Neural progenitor cell (in vitro differentiated cells): ENCODE measurements around the gene CRYGN.

Experiments used
- EZH2 ChIP-seq: fragments of 200-600 bp; sonication (generic); IDR thresholded peaks from 2 replicates; pipeline ENCODE4 v1.6.1; 2017; ENCODE audit warnings: antibody characterized with exemption, mild to moderate bottlenecking, moderate library complexity
- EZH2phosphoT487 ChIP-seq: fragments of 200-600 bp; sonication (generic); IDR thresholded peaks from 2 replicates; pipeline ENCODE4 v1.6.1; 2017; ENCODE audit warnings: antibody characterized with exemption
- TF ChIP-seq, protein P1 (sequence below): fragments of 200-600 bp; sonication (generic); IDR thresholded peaks from 2 replicates; pipeline ENCODE4 v1.5.1; 2017; ENCODE audit warnings: antibody characterized with exemption, mild to moderate bottlenecking

DNA sequence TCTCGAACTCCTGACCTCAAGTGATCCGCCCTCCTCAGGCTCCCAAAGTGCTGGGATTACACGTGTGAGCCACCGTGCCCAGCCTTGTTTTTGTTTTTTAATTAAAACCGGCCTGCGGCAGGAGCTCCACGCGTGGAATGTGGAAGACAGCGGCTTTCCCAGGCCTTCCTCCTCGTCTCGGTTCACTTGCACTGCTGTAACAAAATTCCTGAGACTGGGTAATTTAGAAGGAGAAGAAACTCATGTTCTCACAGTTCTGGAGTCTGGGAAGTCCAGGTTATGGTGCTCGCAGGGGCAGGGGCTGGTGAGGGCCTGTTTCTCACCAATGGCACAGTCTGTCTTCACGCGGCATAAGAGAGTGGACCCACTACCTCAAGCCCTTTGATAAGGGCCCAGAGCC is 14.4 kb upstream of the CRYGN start:
- TF ChIP-seq, protein P1, sequence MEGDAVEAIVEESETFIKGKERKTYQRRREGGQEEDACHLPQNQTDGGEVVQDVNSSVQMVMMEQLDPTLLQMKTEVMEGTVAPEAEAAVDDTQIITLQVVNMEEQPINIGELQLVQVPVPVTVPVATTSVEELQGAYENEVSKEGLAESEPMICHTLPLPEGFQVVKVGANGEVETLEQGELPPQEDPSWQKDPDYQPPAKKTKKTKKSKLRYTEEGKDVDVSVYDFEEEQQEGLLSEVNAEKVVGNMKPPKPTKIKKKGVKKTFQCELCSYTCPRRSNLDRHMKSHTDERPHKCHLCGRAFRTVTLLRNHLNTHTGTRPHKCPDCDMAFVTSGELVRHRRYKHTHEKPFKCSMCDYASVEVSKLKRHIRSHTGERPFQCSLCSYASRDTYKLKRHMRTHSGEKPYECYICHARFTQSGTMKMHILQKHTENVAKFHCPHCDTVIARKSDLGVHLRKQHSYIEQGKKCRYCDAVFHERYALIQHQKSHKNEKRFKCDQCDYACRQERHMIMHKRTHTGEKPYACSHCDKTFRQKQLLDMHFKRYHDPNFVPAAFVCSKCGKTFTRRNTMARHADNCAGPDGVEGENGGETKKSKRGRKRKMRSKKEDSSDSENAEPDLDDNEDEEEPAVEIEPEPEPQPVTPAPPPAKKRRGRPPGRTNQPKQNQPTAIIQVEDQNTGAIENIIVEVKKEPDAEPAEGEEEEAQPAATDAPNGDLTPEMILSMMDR: no peak
- TF ChIP-seq EZH2phosphoT487 (no peak), EZH2 (no peak)
